Activated CD4-positive, alpha-beta T cell treated with anti-CD3 and anti-CD28 coated beads, Interleukin-2, Interleukin-4, amounts not matched to agents 100 ng/mL and 50 ng/mL, durations not matched to agents 16 hours and 8 hours (primary cell): Measurements from ENCODE around the gene TRIM44.
"Not testable (repeated sequence)": the region's sequence is repeated elsewhere in the genome, so short reads cannot be mapped to it uniquely, and the experiment has no call there.

Experiments used
- DNase-seq: peaks from one replicate; pipeline ENCODE4 v3.0.0-alpha.2; 2020; ENCODE audit warnings: low spot score

Gene TRIM44

DNA sequence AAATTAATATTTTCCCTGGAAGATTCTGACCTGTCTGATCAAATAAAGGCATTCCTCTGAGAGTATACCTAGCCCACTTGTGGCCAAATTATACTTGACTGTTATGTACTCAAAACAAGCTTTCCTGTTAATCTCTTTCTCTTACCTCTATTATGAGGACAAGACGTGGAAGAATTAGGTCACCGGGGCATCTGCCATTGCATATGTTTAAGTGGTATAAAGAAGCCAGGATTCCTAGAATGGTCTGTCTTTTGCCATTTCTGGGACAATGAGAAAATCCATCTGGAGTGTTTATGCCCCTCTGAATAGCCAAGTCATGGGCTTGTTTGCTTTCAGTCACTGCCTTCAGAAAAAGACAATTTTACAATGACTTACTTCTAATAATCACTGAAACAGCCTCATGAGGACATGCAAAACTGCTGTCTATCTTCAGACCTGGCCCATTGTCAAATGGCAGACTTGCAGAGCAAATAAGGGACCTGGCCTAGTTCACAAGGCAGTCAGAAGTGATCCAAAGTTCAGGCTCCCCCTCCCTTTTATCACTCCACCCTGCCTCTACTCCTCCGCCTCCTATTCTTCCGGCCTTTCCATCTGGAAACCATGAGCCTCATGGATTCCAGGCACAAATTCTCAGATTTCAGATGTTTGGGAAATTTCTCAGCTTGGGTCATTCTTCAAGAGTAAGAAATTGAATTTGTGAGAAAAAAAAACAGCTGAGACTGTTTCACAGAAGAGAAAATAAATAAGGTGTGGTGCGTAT lies 153.2 kb downstream of the TRIM44 start:
- DNase-seq: no peak

DNA sequence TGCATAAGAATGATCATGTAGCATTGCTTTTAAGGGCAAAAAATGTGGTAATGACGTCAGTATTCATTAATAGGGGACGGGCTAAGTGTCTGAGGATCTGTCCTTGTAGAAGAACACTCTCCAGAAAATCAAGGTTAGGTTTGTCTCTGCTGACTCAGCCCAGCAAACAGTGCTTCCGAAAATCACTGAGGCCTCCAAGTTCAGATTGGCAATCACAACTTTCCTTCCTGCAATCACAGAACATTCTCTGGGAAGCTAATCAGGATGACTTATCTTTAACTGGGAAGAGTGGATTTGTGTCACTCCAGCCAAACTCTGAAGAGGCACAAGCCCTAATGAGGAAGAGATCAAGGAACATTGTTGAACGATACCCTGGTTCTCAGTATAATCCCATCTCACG lies 158.0 kb downstream of the TRIM44 start:
- no peak for DNase-seq

DNA sequence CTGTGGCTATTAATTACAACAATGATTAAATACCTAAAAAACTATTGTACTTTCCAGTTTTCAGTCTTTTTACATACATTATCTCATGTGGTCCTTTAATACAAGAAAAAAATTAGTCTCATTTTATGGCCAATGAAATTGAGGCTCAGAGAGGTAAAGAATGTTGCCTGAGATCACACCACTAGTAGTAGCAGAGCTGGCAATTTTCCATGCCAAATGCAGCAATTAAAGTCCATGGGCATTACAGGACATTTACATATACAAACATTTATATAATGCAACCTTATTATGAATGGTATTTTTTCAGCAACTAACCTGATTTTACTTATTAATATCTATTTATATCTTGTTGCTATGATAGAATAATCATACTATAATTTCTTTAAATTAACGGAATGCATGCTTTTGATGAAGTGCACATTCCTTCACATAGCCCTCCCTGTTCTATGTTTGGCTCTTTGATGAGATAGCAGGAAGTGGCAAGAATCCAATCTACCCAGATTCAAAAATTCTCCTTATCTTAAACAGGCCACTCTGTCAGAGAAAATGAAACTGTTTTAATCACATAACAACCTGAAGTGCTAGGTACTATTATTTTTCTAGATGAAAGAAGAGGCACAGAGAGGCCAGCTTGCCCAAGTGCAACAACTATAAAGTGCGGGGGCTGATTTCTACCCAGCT lies 160.4 kb downstream of the TRIM44 start:
- no peak for DNase-seq

DNA sequence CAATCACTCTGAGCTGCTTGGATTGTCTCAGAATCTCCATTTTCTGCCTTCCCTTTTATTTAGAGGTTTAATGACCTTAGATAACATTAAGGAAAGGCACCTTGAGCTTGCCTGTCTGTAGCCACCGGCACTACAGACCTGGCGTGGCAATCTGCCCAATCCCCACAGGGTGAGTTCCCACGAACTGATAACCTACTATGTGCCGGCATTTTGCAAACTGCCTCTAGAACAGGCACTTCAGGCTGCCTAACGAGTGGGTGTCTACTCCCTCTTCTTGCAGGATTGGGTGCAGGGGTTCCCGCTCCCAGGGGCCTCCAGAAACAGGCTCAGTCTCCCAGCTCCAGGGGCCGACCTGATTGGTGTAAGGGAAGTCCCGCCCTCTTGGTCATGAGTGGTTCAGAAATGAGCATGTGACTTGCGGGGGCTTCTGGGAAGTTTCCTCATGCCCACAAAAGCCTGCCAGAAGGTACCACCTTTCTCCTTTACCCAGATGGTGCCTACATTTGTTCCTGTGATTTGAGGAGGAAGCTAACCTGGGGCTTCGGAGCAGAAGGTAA lies 161.2 kb downstream of the TRIM44 start:
- no peak for DNase-seq

DNA sequence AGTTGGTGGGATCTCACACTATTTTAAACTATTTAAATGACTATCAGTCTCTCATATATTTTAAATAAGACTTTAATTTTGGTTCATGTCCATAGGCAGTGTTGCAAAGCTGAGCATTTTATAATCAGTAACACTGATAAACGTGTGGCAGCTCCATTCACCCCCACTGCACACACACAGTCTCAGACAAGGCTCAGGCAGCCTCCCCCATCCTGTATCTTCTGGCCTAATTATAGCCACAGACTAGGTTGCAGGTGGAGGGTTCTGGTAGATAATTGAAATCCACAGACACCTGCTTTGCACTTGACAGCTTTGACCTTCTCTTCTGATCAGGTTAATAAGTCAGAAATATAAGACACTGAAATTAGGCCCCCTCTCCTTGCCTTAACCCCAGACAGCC lies 162.8 kb downstream of the TRIM44 start:
- no peak for DNase-seq

DNA sequence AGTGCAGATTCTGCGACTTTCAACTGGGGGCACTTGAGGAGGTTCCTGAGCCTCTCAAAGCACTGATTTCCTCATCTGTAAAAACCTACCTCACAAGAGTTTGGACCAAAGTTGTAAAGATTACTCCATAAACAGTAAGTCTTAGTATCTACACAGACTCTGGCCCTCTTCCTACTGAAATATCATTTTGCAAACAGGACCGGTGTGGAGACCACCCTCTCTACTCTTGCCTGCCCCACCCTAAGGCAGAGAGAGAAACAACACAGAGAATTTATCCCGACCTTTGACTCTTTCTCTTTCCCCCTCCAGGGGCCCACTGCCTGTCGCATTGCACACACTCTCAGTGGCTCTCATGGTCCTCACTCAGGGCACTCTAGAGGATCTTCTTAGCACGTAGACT lies 163.4 kb downstream of the TRIM44 start:
- DNase-seq: no peak

DNA sequence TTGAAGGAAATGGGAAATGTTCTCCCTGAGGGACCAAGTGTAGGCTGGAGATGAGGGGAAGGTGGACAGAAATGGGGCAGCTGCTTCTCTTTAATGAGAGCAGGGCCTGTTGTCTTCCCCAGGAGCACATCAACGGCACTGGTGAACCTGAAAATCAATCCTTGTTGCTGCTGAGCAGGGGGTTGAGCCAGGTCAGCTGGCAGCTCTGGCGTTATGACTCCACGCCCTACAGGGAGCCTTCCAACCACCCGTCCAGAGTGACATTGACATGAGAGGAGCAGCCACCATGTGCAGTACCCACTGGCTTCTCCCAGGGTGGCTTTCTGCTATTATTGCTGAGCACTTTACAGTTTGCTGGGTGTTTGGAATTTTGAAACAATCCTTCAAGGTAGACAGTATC lies 164.4 kb downstream of the TRIM44 start:
- DNase-seq: no peak

DNA sequence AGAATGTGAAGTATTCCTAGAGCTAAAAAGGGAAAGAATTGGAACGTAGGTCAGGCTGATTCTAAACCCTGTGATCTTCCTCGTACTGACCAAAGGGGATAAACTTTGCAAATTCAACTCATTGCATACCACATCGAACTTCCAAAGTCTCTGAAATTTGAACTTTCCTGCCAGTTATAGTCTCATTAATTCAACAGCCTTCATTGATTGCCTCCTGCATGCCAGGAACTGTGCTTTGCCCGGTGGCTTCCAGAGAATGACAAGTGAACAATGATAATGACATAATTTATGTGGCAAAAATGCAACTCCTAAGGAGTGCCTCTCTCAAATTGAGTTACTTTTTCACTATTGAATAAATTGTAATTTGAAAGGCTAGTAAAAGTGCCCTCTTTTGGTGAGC lies 173.6 kb downstream of the TRIM44 start:
- DNase-seq: no peak

DNA sequence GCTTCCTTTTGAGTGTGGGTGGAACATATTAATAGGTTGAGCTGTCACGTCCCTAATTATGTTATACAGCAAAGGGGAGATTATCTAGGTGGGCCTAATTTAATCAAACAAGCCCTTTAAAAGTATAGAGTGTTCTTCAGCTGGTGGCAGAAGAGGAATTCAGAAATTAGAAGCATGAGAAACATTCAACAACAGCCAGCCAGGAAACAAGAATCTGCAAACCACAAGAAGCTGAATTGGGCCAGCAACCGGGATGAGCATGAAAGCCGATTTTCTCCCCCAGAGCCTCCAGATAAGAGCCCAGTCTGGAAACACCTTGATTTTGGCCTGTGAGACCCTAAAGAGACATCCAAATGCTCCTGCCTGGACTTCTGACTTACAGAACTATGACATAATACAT lies 175.5 kb downstream of the TRIM44 start:
- DNase-seq: no peak

DNA sequence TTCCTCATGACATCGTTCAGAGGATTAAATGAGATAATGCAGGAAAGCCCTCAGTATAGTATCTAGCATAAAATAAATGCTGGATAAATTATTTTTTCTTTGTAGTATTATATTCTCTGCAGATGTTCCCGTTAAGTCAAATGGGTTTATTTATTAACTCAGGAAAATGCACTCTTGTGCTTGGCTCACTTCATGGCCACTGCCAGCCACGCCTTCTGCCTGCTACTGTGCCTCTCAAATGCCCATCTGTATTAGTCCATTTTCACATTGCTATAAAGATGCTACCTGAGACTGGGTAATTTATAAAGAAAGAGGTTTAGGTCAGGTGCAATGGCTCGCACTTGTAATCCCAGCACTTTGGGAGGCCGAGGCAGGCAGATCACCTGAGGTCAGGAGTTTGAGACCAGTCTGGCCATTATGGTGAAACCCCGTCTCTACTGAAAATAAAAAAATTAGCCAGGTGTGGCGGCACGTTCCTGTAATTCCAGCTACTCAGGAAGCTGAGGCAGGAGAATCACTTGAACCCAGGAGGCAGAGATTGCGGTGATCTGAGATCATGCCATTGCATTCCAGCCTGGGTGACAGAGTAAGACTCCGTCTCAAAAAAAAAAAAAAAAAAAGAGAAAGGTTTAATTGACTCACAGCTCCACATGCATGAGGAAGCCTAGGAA lies 176.3 kb downstream of the TRIM44 start:
- DNase-seq: not testable (repeated sequence)

DNA sequence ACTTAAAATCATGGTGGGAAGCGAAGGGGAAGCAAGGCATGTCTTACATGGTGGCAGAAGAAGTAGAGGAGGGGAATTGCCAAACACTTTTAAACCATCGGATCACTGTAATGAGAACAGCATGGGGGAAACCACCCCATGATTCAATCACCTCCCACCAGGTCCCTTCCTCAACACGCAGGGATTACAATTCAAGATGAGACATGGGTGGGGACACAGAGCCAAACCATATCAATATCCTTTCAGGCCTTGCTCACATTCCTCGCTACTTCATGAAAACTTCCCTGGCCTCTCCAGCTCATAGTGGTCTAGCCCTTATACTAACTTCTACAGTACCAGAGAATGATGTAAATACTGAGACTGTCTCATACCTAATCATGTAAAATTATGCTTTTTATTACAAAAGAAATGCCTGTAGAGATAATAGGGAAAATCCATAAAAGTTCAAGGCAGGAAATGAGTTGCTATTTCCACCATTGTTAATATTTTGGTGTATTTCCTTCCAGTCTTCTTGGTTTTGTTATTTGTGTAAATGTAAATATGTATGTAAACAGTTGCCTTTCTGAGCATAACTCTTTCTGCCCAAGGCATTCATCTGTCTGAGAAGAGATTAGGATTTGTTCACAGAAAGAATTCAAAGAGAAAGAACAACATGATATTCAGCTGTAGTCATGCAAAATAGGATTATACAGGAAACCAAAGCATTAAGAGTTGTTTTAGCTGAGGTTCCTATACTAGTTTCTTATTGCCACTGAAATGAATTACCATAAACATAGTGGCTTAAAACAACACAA lies 177.0 kb downstream of the TRIM44 start:
- DNase-seq: no peak

DNA sequence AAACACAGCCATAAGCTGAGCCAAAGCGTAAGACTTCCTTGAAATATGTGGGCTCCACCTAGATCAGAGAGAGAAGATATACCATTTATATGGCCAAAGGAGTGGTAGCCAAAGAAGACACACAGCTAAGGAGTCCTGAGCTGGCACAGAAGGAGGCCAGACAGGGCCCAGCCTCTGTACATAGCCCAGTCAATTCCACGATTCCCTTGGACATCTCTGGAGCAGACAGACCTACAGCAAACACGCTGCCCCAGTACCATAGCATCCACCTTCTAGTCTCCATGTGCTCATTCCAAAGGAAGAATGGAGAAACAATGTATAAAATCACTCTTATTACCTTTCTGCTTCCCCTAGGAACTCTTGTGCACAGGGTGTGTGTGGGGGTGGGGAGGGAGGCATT lies 179.2 kb downstream of the TRIM44 start:
- no peak for DNase-seq

DNA sequence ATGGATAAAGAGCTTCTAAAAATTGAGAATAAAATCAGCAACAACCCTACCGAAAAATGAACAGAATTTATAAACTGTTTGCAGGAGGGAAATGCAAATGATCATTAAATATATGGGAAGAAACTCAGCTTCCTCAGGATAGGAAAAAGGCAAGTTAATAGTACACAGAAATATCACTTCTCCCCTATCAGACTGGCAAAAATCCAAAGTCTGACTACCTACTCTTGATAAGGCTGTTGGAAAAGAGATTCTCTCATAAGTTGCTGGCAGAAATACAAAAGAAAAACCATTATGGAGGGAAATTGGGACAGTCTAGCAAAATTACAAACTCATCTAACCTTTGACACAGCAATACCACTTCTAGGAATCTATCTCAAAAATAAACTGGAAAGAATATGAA lies 180.4 kb downstream of the TRIM44 start:
- DNase-seq: no peak

DNA sequence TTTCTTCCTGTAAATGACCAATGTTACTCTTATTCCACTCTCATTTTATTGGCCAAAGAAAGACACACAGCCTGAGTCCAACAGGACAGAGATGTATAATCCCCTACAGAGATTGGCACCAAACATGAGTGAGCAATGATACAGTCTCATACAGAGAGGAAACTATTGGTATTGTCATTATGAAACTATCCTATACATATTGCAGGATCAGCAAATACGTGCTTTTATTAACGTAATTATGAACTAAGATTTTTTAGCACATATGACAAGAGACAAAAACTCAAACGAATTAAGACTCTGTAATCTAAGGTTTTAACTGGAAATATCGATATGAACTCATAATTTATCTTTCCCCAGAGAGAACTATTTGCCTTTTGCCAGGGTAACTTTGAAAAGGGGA lies 182.0 kb downstream of the TRIM44 start:
- no peak for DNase-seq

DNA sequence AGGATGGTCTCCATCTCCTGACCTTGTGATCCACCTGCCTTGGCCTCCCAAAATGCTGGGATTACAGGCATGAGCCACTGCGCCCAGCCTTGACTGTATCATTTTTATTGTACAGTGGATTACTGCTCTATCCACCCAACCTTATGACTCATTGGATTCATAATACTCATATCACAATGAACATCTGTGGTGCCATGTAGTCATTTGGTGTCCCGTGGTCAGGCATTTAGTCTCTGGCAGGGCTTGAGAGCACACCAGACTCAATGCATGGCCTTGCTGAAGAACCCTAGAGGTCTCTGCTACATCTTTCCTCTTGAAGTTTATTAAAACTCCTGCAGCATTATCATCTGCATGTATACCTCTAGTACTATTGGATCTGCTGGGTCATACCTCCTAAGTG lies 183.3 kb downstream of the TRIM44 start:
- DNase-seq: peak; percentile 7

DNA sequence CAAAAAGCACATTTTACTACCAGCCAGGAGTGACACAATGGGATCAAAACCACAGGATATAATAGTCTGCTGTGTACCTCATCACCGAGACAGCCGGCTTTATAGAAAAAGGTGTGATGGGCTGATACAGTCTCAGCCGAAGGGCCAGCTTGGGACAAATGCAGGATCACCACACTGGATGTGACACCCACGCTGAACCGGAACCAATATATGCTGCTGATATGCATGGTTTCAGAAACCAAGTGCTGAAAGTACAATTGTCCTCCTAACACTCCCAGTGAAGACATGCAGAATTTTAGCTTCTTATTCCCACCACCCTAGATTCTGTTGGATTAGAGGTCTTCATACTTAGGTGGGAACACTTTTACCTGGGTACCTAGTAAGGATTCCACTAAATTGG lies 184.3 kb downstream of the TRIM44 start:
- no peak for DNase-seq

DNA sequence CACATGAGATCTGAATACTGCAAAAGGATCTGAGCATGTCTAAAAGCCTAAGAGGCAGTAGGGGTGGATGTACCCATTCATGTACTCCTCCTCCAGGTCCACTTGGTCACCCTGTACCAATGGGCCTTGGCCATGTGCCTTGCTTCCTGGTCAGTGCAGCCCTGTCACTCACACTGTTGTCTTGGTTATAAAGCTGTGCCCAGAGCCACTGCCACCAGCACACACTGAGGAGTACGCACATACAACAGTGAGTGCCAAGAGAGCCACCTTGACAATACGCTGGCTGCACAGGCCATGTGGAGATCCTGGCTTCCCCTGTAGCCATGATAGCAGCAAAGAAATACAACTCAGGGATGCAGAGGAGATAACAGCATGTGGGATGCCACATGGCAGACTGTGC lies 184.9 kb downstream of the TRIM44 start:
- no peak for DNase-seq

DNA sequence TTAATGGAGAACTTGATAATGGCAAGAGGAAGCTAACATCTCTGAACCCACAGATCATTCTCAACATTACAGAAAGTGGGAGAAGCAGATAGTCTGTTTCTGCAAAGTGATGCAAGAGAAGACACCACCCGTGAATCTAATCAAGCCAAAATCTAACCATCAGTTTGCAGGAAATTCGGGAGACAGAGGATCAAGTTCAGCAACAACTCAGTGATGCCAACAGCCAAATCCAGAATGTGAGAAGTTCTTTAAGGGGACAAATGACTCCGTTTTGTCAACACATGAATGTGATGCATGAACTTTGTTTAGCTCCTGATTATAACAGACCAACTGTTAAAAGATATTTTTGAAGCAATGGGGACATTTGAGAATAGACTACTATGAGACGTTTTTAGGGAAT lies 186.0 kb downstream of the TRIM44 start:
- no peak for DNase-seq

DNA sequence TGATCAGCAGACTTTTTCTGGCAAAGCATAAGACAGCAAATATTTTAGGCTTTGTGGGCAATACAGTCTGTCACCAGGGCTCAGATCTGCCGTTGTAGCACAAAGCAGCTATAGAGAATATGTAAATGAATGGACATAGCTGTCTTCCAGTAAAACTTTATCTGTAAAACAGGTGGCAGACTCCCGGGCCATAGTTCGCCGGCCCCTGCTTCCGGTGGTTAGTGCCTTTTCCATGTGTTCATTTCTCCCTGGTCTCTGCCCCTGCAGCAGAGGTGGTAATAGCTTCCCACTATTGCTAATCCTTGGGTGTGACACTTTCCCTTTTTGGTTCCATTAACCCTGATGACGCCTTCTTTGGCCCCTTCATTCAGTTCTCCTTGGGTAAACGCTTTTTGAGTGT lies 187.6 kb downstream of the TRIM44 start:
- no peak for DNase-seq

DNA sequence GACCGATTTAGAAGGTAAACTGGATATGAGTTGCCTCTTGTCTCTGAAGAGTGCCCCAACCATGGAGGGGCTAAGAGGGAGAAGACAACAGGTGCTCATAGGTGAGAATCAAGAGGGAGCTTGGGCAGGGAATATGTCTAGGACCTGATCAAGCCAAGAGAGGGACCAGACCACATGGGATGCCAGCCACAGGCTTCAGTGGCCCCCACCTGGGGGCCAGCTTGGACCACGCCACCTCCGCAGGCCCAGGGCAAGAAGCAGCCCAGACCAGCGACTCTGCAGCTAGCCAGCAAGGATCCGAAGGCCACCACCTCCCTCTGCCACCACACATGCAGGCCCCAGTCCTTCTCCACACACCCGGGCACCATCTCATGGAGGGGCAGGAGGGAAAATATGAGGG lies 188.8 kb downstream of the TRIM44 start:
- no peak for DNase-seq

DNA sequence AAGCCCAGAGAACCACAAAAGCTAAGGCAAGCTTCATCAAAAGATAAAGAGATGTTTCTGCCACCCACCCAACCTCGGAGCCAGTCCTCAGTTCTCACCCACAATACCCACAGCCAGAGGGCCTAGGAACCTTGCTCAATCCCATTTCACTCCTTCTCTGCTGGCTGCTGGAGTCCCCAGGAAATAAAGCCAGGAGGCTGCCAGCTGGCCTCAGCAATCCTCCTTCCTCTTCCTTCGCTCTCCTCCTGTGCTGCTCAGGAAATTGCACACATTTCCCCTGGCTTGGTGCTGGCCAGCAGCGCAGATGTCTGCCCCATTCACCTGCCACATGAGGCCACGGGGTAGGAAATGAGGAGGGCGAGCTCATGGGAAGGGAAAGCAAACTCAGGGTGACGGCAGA lies 189.5 kb downstream of the TRIM44 start:
- no peak for DNase-seq

DNA sequence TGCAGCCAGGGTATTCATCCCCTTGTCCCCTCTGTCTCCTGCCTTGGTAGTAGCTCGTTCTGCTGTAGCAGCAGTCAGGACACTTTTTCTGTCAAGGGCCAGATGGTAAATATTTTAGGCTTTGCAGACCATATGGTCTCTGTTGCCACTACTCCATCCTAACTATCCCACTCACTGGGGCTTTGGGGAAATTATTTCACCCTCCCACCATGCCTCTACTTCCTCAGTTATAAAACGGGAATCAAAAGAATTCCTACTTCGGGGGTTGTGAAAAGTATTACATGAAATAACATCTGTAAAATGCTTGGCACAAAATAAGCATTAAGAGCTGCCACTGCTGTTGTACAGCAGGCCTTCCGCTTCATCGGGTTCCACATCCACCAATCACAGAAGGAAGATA lies 191.4 kb downstream of the TRIM44 start:
- no peak for DNase-seq
